Lower lobe of right lung (tissue), 2 donors: ENCODE data around the gene MATN4. TPM values are rescaled to one million over a fixed set of nuclear protein-coding genes. Genes with fewer than 3 reads are reported as not detected.

Experiments
- ATAC-seq, 2 donors: fragments of 200-7000 bp; cut with Tn5 transposase; one replicate each; pipeline ENCODE4 v1.9.1; 2020 to 2022; ENCODE audit warnings: mild to moderate bottlenecking in 2 of 2, moderate library complexity in 2 of 2
- DNase-seq: peaks from one replicate; pipeline ENCODE4 v3.0.0-alpha.2; 2020
- H3K27ac ChIP-seq: fragments of 200-600 bp; one replicate; pipeline ENCODE4 v1.8.0; 2022
- H3K27me3 ChIP-seq: fragments of 200-600 bp; one replicate; pipeline ENCODE4 v1.8.0; 2022; ENCODE audit warnings: low read depth
- H3K36me3 ChIP-seq: fragments of 200-600 bp; one replicate; pipeline ENCODE4 v1.8.0; 2022; ENCODE audit warnings: mild to moderate bottlenecking
- H3K4me1 ChIP-seq: fragments of 200-600 bp; one replicate; pipeline ENCODE4 v1.8.0; 2022
- H3K4me3 ChIP-seq: fragments of 200-600 bp; one replicate; pipeline ENCODE4 v1.8.0; 2022; ENCODE audit warnings: mild to moderate bottlenecking
- H3K9me3 ChIP-seq: fragments of 200-600 bp; one replicate; pipeline ENCODE4 v1.8.0; 2022
- intact Hi-C: fragments of 100-400 bp; cut with DNase I; formaldehyde crosslinking; loops from one replicate; pipeline ENCODE4 v1.11.0; 2022
- total RNA-seq: library from RNA; stranded (reverse); fragmentation: NEBNext Ultra II Directional; extraction: Animal tissue kit (Norgen Biotek cat#: 25700); gene quantifications from one replicate; pipeline ENCODE4 v1.2.1, GENCODE V29; 2021
- TF ChIP-seq, protein P1 (sequence below): fragments of 200-600 bp; IDR thresholded peaks from one replicate; pipeline ENCODE4 v1.8.0; 2022; ENCODE audit warnings: antibody characterized with exemption, mild to moderate bottlenecking
- donor health status: DM: no; HTN: yes; CAD: no; lungs with severe emphysema.

The MATN4 gene
- total RNA-seq, 1 donor from 2014 or later, result not detected

DNA sequence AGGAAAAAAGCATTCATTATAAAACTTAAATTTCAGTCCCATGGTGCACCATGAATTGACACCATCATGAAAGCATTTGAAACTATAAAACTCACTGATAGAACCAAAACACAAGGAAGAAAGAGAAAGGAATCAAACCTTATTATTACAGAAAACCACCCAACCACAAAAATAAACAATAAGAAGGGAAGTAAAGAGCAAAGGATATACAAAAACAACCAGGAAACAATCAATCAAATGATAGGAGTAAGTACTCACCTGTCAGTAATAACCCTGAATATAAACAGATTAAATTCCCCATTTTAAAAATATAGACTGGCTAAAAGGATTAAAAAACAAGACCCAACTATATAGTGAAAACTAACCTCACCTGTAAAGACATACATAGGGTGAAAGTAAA lies 59.5 kb downstream of the MATN4 start:
- Histone ChIP-seq H3K27ac (no peak overlapping the region), H3K9me3 (no peaks in the 10 kb centered on the region), H3K27me3 (peaks cover 6% of the 10 kb centered on the region), H3K4me1 (peaks cover 19% of the 10 kb centered on the region), H3K4me3 (no peak overlapping the region), H3K36me3 (no peaks in the 10 kb centered on the region)
- no peak for ATAC-seq
- intact Hi-C loops, result no loop called here
- DNase-seq, result no peak
- TF ChIP-seq, protein P1, sequence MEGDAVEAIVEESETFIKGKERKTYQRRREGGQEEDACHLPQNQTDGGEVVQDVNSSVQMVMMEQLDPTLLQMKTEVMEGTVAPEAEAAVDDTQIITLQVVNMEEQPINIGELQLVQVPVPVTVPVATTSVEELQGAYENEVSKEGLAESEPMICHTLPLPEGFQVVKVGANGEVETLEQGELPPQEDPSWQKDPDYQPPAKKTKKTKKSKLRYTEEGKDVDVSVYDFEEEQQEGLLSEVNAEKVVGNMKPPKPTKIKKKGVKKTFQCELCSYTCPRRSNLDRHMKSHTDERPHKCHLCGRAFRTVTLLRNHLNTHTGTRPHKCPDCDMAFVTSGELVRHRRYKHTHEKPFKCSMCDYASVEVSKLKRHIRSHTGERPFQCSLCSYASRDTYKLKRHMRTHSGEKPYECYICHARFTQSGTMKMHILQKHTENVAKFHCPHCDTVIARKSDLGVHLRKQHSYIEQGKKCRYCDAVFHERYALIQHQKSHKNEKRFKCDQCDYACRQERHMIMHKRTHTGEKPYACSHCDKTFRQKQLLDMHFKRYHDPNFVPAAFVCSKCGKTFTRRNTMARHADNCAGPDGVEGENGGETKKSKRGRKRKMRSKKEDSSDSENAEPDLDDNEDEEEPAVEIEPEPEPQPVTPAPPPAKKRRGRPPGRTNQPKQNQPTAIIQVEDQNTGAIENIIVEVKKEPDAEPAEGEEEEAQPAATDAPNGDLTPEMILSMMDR, result no peak

DNA sequence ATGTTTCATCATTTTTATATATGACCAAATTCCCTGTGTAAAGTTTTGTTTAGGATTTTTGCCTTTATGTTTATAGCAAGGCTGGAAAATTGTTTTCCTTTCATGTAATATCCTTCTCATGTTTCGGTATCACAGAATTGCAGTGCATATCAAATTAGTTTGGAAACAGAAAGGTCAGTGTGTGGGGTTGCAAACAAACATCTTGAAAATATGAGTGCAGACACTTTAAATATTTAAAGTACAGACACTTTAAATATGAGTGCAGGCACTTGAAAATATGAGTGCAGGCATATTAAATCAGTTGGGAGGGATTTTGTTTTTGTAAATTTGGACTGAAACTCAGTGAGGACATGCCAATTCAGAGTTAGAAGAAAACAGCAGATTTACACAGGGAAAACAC lies 60.2 kb downstream of the MATN4 start:
- H3K27ac ChIP-seq, result no peak overlapping the region
- intact Hi-C loops, result no loop called here
- H3K27me3 ChIP-seq, result peaks cover 6% of the 10 kb centered on the region
- H3K4me1 ChIP-seq, result peaks cover 22% of the 10 kb centered on the region
- TF ChIP-seq, protein P1, result no peak
- no peaks in the 10 kb centered on the region for H3K9me3 ChIP-seq
- H3K36me3 ChIP-seq, result no peaks in the 10 kb centered on the region
- ATAC-seq (peak; percentile 66 to 85), DNase-seq (no peak)
- no peak overlapping the region for H3K4me3 ChIP-seq

DNA sequence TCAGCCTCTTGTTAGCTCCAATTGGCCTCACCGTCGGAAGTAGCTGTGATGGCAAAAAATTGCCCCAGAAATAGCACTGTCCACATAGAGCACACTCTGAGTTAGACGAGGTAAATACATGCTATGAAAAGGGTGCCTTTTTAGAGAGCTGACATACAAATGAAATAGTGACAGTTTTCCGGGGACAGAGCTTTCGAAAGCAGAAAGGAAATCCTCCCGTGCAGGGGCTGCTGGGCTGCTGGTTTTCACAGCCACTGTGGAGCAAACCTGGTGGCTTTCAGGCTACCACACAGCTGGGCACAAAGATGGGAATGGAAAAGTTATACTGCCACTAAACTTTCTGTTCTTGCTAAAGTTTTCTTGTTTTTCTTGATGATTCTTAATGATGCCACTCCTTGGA lies 62.0 kb downstream of the MATN4 start:
- H3K27me3 ChIP-seq, result peaks cover 6% of the 10 kb centered on the region
- TF ChIP-seq, protein P1, result no peak
- no peaks in the 10 kb centered on the region for H3K36me3 ChIP-seq
- H3K9me3 ChIP-seq, result no peaks in the 10 kb centered on the region
- no peak overlapping the region for H3K27ac ChIP-seq
- no peak overlapping the region for H3K4me3 ChIP-seq
- H3K4me1 ChIP-seq, result peaks cover 22% of the 10 kb centered on the region
- ATAC-seq (no peak), DNase-seq (no peak)
- intact Hi-C loops, result no loop called here

Other genes starting within 250 kb of the MATN4 start
- 3.5 TPM for gene KCNS1, start 207.2 kb downstream of the MATN4 start, total RNA-seq
- 1.6 TPM for gene WFDC5, start 193.1 kb downstream of the MATN4 start, total RNA-seq
- 3.9 TPM for gene WFDC12, start 183.8 kb downstream of the MATN4 start, total RNA-seq
- gene PI3, start 133.4 kb downstream of the MATN4 start, total RNA-seq, result 9.2 TPM
- not detected for gene SEMG1, start 101.3 kb downstream of the MATN4 start, total RNA-seq
- gene SEMG2, start 86.9 kb downstream of the MATN4 start, total RNA-seq, result not detected
- 1,714 TPM for gene SLPI, start 53.7 kb downstream of the MATN4 start, total RNA-seq
- gene RBPJL, start 1.5 kb downstream of the MATN4 start, total RNA-seq, result not detected
- 259 TPM for gene SDC4, start 40.1 kb upstream of the MATN4 start, total RNA-seq
- 69.3 TPM for gene SYS1, start 54.9 kb upstream of the MATN4 start, total RNA-seq
- not detected for gene TP53TG5, start 70.0 kb upstream of the MATN4 start, total RNA-seq
- gene DBNDD2, start 100.0 kb upstream of the MATN4 start, total RNA-seq, result 82.2 TPM
- 78.7 TPM for gene PIGT, start 107.8 kb upstream of the MATN4 start, total RNA-seq
- 172 TPM for gene WFDC2, start 161.5 kb upstream of the MATN4 start, total RNA-seq
- not detected for gene SPINT3, start 207.3 kb upstream of the MATN4 start, total RNA-seq
- gene WFDC6, start 231.2 kb upstream of the MATN4 start, total RNA-seq, result not detected
- 0.38 TPM for gene EPPIN, start 239.1 kb upstream of the MATN4 start, total RNA-seq